ENCODE measurements around the gene AMMECR1.

The AMMECR1 gene

GRCh38 chrX:110204986-110205385, 112.9 kb downstream of the AMMECR1 start:
- H3K9ac ChIP-seq: no peak overlapping the region
- no peaks in the 10 kb centered on the region for H3K9me3 ChIP-seq (ENCODE audit: control insufficient read depth, low read length)
- H3K27ac ChIP-seq: no peak overlapping the region
- H3K36me3 ChIP-seq (ENCODE audit: control insufficient read depth, insufficient read depth, low read length): no peaks in the 10 kb centered on the region
- no peaks in the 10 kb centered on the region for H3K79me2 ChIP-seq
- no peaks in the 10 kb centered on the region for H3K4me1 ChIP-seq
- H3K4me2 ChIP-seq (ENCODE audit: low read length): no peak overlapping the region
- no peaks in the 10 kb centered on the region for H3K27me3 ChIP-seq (ENCODE audit: control insufficient read depth, insufficient read depth, low read length)
- H3K4me3 ChIP-seq (ENCODE audit: low read depth, low read length): no peak overlapping the region
- no peak for TF ChIP-seq CTCF (IDR thresholded peaks at IDR 0.05)
- H2AFZ ChIP-seq: no peak overlapping the region

- no peak overlapping the region for H3K4me3 ChIP-seq (ENCODE audit: low read depth, low read length)
- H3K27me3 ChIP-seq (ENCODE audit: control insufficient read depth, insufficient read depth, low read length): no peaks in the 10 kb centered on the region
- no peaks in the 10 kb centered on the region for H3K79me2 ChIP-seq
- H3K9ac ChIP-seq: no peak overlapping the region
- no peak for TF ChIP-seq CTCF (IDR thresholded peaks at IDR 0.05)
- H3K27ac ChIP-seq: no peak overlapping the region
- H3K4me1 ChIP-seq: no peaks in the 10 kb centered on the region
- no peaks in the 10 kb centered on the region for H3K9me3 ChIP-seq (ENCODE audit: control insufficient read depth, low read length)
- H2AFZ ChIP-seq: no peak overlapping the region
- H3K4me2 ChIP-seq (ENCODE audit: low read length): no peak overlapping the region
- H3K36me3 ChIP-seq (ENCODE audit: control insufficient read depth, insufficient read depth, low read length): no peaks in the 10 kb centered on the region
These were observed 116.1 kb downstream of the AMMECR1 start for GRCh38 chrX:110201799-110202198.

- no peaks in the 10 kb centered on the region for H3K79me2 ChIP-seq
- H3K4me1 ChIP-seq: no peaks in the 10 kb centered on the region
- TF ChIP-seq CTCF (IDR thresholded peaks at IDR 0.05): no peak
- no peaks in the 10 kb centered on the region for H3K9me3 ChIP-seq (ENCODE audit: control insufficient read depth, low read length)
- H2AFZ ChIP-seq: no peak overlapping the region
- no peaks in the 10 kb centered on the region for H3K27me3 ChIP-seq (ENCODE audit: control insufficient read depth, insufficient read depth, low read length)
- H3K27ac ChIP-seq: no peak overlapping the region
- no peak overlapping the region for H3K9ac ChIP-seq
- H3K4me2 ChIP-seq (ENCODE audit: low read length): no peak overlapping the region
- no peaks in the 10 kb centered on the region for H3K36me3 ChIP-seq (ENCODE audit: control insufficient read depth, insufficient read depth, low read length)
- H3K4me3 ChIP-seq (ENCODE audit: low read depth, low read length): no peak overlapping the region
These were observed 122.9 kb downstream of the AMMECR1 start for GRCh38 chrX:110194977-110195376.

GRCh38 chrX:110192516-110192915, 125.4 kb downstream of the AMMECR1 start:
- no peak for TF ChIP-seq CTCF (IDR thresholded peaks at IDR 0.05)
- Histone ChIP-seq H3K27ac (no peak overlapping the region), H3K4me3 (ENCODE audit: low read depth, low read length) (no peak overlapping the region), H3K4me1 (no peaks in the 10 kb centered on the region), H3K27me3 (ENCODE audit: control insufficient read depth, insufficient read depth, low read length) (no peaks in the 10 kb centered on the region), H3K9ac (no peak overlapping the region), H3K36me3 (ENCODE audit: control insufficient read depth, insufficient read depth, low read length) (no peaks in the 10 kb centered on the region), H3K9me3 (ENCODE audit: control insufficient read depth, low read length) (no peaks in the 10 kb centered on the region), H3K79me2 (no peaks in the 10 kb centered on the region), H2AFZ (no peak overlapping the region), H3K4me2 (ENCODE audit: low read length) (no peak overlapping the region)

GRCh38 chrX:110188701-110189558, 129.0 kb downstream of the AMMECR1 start:
- Histone ChIP-seq H3K9me3 (ENCODE audit: control insufficient read depth, low read length) (no peaks in the 10 kb centered on the region), H3K4me2 (ENCODE audit: low read length) (no peak overlapping the region), H3K27ac (no peak overlapping the region), H3K4me3 (ENCODE audit: low read depth, low read length) (no peak overlapping the region), H3K9ac (no peak overlapping the region), H3K27me3 (ENCODE audit: control insufficient read depth, insufficient read depth, low read length) (no peaks in the 10 kb centered on the region), H3K36me3 (ENCODE audit: control insufficient read depth, insufficient read depth, low read length) (no peaks in the 10 kb centered on the region), H3K79me2 (no peaks in the 10 kb centered on the region), H3K4me1 (no peaks in the 10 kb centered on the region), H2AFZ (no peak overlapping the region)
- TF ChIP-seq CTCF (IDR thresholded peaks at IDR 0.05): no peak
